Measurements from ENCODE around the gene AIFM3. TPM values are rescaled to one million over a fixed set of nuclear protein-coding genes. Genes with fewer than 3 reads are reported as not detected.
"Not testable (repeated sequence)": the region's sequence is repeated elsewhere in the genome, so short reads cannot be mapped to it uniquely, and the experiment has no call there.

AIFM3 gene, protein sequence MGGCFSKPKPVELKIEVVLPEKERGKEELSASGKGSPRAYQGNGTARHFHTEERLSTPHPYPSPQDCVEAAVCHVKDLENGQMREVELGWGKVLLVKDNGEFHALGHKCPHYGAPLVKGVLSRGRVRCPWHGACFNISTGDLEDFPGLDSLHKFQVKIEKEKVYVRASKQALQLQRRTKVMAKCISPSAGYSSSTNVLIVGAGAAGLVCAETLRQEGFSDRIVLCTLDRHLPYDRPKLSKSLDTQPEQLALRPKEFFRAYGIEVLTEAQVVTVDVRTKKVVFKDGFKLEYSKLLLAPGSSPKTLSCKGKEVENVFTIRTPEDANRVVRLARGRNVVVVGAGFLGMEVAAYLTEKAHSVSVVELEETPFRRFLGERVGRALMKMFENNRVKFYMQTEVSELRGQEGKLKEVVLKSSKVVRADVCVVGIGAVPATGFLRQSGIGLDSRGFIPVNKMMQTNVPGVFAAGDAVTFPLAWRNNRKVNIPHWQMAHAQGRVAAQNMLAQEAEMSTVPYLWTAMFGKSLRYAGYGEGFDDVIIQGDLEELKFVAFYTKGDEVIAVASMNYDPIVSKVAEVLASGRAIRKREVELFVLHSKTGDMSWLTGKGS
- 0.25 TPM for polyA plus RNA-seq (2013, experiment 1 of 2; ENCODE audit: insufficient read length)
- 0.41 TPM for polyA plus RNA-seq (2013, experiment 2 of 2; ENCODE audit: insufficient read length)

DNA sequence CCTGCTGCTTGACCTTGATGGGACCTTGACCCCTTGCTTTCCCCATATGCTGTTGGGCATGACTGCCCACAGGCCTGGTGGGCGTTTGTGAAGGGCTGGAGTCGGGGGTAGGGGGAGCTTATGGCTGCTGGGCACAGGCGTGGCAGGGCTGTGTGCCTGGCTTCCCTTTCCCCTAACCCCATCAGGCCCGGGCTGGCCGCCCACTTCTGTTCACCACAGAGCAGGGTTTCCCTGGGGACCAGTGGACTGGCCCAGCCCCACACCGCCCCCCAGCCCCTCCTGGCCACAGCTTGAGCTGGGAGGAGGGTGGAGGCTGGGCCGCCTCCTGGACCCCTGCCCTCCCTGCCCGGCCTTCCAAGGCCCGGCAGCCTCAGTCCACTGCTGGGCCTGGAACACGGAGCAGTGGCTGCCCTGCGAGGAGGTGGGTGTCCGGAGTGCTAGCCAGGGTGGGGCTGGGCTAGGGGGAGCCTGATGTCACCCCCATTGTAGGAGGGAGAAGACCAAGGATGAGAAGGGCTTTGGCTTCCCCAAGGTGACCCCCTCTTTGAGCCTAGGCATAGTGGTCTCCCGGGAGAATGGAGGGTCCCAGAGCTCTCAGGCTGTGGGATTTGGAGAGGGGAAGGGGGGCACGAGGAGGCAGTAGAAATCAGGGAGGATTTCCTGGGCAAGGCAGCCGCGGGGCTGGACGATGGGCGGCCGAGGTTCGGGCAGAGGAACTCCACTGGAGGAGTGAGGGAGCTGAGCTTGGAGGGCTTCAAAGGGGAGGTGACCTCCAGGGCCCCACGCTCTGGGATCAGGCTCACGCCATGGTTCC, at the start of gene AIFM3:
TSS of gene AIFM3 (plus strand) at position 373 of the 814 bp plus-strand sequence. CDS start 690 bp downstream, outside the sequence.
- DNase-seq, result no peak

DNA sequence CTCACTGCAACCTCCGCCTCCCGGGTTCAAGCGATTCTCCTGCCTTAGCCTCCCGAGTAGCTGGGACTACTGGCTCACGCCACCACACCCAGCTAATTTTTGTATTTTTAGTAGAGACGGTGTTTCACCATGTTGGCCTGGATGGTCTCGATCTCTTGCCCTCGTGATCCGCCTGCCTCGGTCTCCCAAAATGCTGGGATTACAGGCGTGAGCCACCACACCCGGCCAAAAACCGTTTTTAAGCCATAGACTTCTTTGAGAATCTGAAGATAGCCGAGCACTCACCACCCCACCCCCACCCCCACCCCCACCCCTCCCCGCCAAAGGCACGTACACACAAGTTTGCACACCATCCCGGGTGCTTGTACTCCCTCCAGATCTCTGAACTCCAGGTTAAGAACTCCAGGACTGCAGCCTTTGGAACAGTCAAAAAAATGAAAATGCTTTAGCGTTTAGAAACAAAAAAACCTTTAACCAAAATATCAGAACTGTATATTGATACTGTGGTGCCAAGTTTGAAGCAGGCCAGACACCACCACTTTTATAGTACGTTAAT, 48.3 kb upstream of the AIFM3 start:
- peak; percentile 11 for DNase-seq

DNA sequence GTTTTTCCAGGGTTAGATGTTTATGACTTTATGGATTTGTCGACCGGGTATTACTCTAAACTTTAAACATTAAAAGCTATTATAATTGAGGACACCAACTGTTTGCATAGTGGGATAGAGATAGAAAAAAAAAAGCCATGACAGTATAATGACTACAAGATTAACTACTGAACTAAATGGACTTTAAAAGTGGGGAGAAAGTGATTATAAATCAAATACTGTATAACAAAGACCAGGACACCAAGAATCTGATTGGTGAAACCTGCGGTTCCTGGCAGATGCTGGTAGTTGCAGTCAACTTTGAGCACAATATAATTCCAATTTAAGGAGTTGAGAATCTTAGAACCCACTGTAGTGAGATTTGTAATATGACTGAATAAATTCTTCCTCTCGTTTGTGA, 47.3 kb upstream of the AIFM3 start:
- no peak for DNase-seq

DNA sequence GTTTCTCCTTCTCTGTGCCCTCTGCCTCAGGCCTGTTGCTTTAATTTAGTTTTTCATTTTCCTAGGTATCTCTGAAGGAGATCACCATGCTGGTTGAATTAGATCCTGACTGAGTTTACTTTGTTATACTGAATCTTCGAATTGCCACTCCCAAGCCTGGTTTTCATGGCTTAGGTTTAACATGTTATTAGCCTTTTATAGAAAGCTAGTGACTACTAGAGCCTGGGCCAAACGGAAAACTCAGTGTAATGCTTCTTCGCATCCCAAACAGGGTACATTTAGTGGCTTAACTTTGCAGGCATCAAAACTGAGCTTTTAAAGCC, 46.2 kb upstream of the AIFM3 start:
- no peak for DNase-seq

DNA sequence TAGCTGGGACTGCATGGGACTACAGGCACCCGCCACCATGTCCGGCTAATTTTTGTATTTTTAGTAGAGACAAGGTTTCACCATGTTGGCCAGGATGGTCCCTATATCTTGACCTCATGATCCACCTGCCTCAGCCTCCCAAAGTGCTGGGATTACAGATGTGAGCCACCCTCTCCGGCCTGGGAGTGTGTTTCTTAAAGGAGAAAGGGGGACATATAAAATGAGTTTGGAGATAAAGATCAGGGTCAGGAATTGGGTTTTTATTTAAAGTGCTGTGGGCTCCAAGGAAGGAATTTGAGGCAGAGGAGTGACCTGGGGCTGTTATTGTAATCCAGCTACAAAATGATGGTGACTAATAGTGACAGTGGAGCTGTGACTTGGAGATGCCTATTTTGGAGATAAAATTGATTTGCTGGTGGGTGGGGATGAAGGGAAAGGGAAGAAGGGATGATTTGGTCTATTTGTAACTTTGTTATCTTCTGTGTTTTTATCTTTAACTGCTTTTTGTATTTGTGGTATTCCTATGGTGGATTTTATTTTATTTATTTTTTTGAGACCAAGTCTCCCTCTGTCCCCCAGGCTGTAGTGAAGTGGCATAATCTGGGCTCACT, 44.8 kb upstream of the AIFM3 start:
- no peak for DNase-seq

DNA sequence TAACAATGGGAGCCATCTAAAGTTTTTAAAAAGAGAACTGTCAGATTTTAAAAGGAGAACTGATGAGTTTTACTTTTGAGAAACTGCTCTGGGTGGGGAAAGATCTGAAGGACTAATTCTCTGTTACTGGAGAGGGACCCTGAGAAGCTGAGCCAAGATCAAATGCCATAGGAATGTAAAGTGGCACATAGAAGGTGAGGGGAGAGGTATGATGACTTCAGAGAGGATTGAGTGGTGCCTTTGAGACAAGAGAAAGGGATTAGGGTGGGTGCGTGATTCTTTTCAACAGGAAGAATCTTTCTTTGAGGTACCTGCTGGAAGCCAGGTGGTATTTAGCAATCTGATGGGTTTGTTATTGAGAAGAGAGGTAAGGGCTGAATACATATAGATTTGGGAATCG, 40.8 kb upstream of the AIFM3 start:
- DNase-seq, result no peak

DNA sequence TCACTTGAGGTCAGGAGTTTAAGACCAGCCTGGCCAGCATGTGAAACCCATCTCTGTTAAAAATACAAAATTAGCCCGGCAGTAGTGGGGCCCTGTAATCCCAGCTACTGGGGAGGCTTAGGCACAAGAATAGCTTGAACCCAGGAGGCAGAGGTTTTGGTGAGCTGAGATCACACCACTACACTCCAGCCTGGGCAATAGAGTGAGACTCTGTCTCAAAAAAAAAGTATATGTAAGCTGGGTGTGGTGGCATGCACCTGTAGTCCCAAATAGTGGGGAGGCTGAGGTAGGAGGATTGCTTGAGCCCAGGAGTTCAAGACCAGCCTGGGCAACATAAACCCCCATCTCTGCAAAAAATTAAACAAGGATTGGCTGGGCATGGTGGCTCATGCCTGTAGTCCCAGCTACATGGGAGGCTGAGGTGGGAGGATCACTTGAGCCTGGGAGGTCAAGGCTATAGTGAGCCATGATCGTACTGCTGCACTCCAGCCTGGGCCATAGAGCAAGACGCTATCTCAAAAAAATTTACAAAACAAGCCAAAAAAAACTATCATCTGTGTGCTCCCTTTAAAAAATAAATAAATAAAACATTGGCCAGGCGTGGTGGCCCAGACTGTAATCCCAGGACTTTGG, 39.0 kb upstream of the AIFM3 start:
- no peak for DNase-seq

DNA sequence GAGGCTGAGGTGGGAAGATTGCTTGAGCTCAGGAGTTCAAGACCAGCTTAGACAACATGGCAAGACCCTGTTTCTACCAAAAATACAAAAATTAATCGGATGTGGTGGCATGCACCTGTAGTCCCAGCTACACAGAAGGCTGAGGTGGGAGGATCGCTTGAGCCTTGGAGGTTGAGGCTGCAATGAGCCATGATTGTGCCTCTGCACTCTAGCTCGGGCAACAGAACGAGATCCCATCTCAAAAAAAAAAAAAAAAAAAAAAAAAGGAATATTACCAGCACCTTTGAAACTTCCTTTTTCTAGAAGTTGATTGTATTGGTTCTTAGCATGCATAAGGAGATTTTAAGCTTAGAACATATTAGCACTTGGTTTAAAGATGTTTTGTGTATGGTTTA, 38.5 kb upstream of the AIFM3 start:
- no peak for DNase-seq

DNA sequence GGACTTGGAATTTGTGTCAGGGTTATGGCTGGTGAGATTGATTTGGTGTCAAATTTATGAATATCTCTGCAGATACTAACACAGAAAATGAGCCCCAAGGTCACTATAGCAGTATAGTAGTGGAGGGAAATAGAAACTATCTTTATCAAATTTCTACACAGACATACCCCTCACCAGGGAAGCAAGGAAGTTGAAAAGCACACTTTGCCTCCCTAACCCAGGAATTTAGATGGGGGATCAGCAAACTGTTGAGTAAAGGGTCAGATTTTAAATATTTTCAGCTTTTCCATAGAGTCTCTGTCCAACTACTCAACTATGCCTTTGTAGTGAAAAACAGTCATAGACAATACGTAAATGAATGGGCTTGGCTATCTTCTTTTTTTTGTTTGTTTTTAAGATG, 37.1 kb upstream of the AIFM3 start:
- no peak for DNase-seq

DNA sequence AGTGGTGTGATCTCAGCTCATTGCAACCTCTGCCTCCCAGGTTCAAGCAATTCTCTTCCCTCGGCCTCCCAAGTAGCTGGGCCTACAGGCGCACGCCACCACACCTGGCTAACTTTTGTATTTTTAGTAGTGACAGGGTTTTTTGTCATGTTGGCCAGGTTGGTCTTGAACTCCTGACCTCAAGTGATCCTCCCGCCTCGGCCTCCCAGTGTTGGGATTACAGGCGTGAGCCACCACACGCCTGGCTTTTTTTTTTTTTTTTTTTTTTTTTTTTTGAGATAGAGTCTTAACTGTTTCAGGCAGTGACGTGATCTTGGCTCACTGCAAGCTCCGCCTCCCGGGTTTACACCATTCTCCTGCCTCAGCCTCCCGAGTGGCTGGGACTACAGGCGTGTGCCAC, 36.6 kb upstream of the AIFM3 start:
- DNase-seq, result not testable (repeated sequence)

DNA sequence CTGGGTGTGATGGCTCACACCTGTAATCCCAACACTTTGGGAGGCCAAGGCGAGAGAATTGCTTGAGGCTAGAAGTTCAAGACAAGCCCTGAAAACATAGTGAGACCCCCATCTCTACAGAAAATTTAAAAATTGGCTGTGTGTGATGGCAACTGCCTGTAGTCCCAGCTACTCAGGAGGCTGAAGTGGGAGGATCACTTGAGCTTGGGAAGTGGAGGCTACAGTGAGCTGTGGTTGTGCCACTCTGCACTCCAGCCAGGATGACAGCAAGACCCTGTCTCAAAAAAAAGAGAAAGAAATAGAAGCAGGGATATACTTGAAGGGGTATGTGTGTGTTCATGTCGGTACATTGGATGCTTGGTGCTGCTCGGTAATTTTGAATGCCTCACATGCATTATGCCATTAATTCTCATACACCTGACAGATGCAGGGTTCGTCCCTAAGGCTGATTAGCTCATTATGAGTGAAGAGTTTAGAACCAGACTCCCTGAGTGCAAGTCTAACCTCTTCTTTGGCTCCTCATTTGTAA, 35.9 kb upstream of the AIFM3 start:
- DNase-seq, result no peak

DNA sequence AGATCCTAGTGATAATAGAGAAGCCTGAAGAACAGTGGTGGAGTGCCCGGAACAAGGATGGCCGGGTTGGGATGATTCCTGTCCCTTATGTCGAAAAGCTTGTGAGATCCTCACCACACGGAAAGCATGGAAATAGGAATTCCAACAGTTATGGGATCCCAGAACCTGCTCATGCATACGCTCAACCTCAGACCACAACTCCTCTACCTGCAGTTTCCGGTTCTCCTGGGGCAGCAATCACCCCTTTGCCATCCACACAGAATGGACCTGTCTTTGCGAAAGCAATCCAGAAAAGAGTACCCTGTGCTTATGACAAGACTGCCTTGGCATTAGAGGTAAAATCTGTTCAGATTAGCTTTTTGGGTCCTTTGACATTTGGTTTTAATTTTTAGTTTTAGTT, 33.1 kb upstream of the AIFM3 start:
- no peak for DNase-seq

DNA sequence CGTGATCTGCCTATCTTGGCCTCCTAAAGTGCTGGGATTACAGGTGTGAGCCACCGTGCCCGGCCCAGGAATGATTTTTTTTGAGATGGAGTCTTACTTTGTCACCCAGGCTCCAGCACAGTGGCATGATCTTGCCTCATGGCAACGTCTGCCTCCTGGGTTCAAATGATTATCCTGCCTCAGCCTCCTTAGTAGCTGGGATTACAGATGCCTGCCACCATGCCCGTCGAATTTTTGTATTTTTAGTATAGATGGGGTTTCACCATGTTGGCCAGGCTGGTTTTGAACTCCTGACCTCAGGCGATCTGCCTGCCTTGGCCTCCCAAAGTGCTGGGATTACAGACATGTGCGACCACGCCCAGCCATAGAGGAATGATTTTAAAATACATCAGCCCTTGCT, 32.0 kb upstream of the AIFM3 start:
- not testable (repeated sequence) for DNase-seq

DNA sequence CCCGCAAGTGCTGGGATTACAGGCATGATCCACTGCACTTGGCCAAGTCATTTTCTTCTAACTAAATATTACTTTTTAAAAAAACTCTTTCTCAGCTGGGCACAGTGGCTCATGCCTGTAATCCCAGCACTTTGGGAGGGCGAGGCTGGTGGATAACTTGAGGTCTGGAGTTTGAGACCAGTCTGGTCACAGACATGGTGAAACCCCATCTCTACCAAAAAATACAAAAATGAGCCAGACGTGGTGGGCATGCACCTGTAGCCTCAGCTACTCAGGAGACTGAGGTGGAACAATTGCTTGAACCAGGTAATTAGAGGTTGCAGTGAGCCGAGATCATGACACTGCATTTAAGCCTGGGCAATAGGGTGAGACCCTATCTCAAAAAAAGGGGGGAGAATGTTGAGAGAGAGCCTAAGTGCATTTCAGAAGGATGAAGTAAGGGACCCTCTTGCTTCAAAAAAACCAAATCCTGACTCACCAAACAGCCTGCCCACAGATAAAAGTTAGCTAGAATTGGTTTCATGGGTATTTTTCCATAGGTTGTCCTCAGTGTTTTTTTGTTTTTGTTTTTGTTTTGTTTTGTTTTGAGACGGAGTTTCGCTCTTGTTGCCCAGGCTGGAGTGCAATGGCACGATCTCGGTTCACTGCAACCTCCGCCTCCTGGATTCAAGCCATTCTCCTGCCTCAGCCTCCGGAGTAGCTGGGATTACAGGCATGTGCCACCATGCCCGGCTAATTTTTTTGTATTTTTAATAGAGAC, 31.1 kb upstream of the AIFM3 start:
- DNase-seq, result not testable (repeated sequence)

DNA sequence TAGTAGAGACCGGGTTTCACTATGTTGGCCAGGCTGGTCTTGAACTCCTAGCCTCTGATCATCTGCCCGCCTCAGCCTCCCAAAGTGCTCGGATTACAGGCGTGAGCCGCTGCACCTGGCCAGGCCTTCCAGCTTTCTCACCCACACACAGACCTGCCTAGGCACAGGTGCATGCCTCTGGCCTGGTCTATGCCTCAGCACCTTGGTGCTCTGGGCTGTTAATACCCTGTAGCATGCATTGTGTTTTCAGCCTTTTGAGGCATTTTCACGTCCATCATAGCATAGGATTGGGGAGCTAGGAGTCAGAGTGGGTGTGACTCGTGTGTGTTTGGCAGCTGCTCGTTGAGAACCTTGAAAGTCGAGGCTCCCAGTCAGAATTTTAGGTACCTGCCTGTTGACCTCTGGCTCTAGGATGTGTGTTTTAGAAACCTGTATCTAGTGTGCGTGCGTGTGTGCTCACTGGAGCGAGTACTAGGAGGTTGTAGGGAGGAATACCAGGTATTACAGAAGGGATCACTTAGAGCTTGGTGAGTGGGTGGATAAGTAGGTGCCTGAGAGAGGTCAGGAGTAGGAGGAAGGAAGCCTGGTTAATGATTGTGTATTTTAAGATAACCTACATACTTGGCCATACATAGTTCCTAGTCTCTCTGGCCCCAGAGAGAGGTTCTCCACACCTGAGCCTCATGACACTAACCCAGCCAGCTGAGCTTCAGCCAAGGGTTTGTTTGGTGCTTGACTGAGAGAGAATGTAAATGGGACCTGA, 29.8 kb upstream of the AIFM3 start:
- DNase-seq, result no peak

DNA sequence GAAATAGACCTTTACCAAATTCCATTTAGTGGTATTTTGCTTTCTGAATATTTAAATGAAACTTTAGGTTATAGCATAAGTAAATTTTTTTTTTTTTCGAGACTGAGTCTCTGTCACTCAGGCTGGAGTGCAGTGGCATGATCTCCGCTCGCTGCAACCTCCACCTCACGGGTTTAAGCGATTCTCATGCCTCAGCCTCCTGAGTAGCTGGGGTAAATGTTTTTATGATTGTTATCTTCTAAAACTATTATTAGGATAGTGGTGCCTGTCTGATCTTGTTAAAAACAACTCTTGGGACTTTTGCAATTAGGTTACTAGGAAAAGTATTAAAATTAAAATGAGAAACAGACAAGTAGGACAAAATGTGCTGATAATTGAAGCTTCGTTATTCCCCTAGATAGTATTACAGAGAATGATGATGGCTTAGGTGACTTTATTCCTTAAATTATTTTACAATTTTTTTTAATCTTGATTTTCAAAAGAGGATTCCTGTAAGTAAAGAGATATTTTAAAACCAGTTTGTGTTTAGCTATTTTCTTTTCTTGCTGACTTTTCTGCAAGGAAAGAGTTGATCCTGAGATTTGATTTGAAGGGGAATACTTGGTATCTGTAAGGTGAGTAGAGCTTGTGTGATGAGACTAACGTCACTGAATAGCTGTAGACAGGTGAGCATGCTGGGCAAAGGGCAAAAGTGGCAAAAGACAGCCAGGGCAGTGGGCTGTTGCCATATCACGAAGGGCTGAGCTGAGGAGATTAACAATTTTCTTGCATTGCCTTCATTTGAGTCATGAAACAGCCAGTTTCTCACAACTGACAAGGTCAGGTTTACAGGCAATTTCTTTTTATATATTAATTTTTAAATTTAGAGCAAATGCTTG, 29.0 kb upstream of the AIFM3 start:
- DNase-seq, result no peak

DNA sequence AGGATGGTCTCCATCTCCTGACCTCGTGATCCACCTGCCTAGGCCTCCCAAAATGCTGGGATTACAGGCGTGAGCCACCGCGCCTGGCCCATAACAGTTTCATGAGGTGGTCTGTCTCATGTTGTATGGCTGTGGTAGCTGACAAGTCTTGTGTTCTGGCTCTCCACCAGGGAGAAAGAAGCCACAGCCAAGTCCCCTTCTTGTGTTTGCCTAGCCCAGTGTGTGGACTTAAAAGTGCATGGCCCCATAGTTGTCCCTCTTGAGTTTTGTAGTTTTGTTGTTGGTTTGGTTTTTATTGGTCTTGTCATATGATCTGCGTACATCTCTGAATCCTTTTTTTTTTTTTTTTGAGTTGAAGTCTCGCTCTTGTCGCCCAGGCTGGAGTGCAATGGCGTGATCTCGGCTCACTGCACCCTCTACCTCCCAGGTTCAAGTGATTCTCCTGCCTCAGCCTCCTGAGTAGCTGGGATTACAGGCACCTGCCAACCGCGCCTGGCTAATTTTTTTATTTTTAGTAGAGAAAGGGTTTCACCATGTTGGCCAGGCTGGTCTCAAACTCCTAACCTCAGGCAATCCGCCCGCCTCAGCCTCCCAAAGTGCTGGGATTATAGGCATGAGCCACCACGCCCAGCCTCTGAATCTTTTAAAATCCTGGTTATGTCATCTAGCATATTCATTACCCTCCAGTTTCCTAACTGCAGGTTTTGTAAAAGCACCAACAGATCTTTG, 27.4 kb upstream of the AIFM3 start:
- DNase-seq, result not testable (repeated sequence)

DNA sequence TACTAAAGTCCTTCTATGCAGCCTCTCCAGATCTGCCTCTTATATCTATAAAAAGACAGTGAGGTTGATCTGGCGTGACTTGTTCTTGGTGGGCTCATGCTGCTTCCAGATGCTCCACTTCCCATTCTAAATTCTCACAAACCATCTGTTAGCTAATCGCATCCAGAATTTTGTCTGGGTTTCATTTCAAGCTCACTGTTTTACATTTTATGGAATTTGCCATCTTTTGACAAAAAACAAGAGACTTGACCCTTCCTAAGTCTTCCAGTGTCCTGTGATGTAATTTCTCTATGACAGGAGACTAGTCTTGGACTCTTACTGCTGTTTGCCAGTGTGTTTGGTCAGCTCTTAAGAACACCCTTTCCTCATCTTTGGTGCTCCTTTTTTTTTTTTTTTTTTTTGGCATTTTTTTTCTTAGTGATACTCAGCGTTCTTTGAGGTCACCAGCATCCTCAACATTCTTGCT, 26.8 kb upstream of the AIFM3 start:
- DNase-seq, result peak; percentile 47

Measured in fibroblast of skin of scalp (primary cell).